Embryonic facial prominence (tissue), 1 donor: Measurements from ENCODE around the gene PDE3A.
"Not testable (repeated sequence)": the region's sequence is repeated elsewhere in the genome, so short reads cannot be mapped to it uniquely, and the experiment has no call there.

Source experiments
- DNase-seq: peaks from one replicate; pipeline ENCODE4 v3.0.0-alpha.2; 2016; ENCODE audit errors: extremely low spot score

PDE3A gene

GRCh38 chr12:20374795-20375194 is 6.5 kb downstream of the PDE3A start:
- no peak for DNase-seq

- DNase-seq: no peak
Observed at GRCh38 chr12:20375560-20375959, 7.2 kb downstream of the PDE3A start.

GRCh38 chr12:20376984-20377383 is 8.6 kb downstream of the PDE3A start:
- DNase-seq: no peak

GRCh38 chr12:20377750-20378149 is 9.4 kb downstream of the PDE3A start:
- DNase-seq: no peak

GRCh38 chr12:20382117-20382516 is 13.8 kb downstream of the PDE3A start:
- DNase-seq: no peak

GRCh38 chr12:20383612-20384011 is 15.3 kb downstream of the PDE3A start:
- DNase-seq: no peak

GRCh38 chr12:20384836-20385235 is 16.5 kb downstream of the PDE3A start:
- DNase-seq: not testable (repeated sequence)

- no peak for DNase-seq
Observed at GRCh38 chr12:20390846-20391245, 22.5 kb downstream of the PDE3A start.

GRCh38 chr12:20392339-20392738 is 24.0 kb downstream of the PDE3A start:
- no peak for DNase-seq

- DNase-seq: no peak
Observed at GRCh38 chr12:20393707-20394106, 25.4 kb downstream of the PDE3A start.

- no peak for DNase-seq
Observed at GRCh38 chr12:20395791-20396550, 27.6 kb downstream of the PDE3A start.

- DNase-seq: no peak
Observed at GRCh38 chr12:20398686-20399085, 30.3 kb downstream of the PDE3A start.

GRCh38 chr12:20400003-20400402 is 31.7 kb downstream of the PDE3A start:
- DNase-seq: no peak

GRCh38 chr12:20403230-20403629 is 34.9 kb downstream of the PDE3A start:
- no peak for DNase-seq

GRCh38 chr12:20404576-20405346 is 36.4 kb downstream of the PDE3A start:
- DNase-seq: no peak

GRCh38 chr12:20409607-20410377 is 41.5 kb downstream of the PDE3A start:
- no peak for DNase-seq

GRCh38 chr12:20410734-20411133 is 42.4 kb downstream of the PDE3A start:
- no peak for DNase-seq

- no peak for DNase-seq
Observed at GRCh38 chr12:20411345-20411744, 43.0 kb downstream of the PDE3A start.

GRCh38 chr12:20415028-20415427 is 46.7 kb downstream of the PDE3A start:
- DNase-seq: no peak

GRCh38 chr12:20415641-20416040 is 47.3 kb downstream of the PDE3A start:
- DNase-seq: no peak

- no peak for DNase-seq
Observed at GRCh38 chr12:20420557-20420956, 52.2 kb downstream of the PDE3A start.

GRCh38 chr12:20421421-20421820 is 53.1 kb downstream of the PDE3A start:
- DNase-seq: no peak
